ENCODE results near the gene SEMA5B. TPM values are rescaled to one million over a fixed set of nuclear protein-coding genes. Genes with fewer than 3 reads are reported as not detected.

SEMA5B gene
- total and polyA plus RNA-seq, 7 experiments from 2014 or later, result 0.19 to 0.51 (median 0.24) TPM; not detected in 4

GRCh38 chr3:122862381-122862780 is 165.2 kb downstream of the SEMA5B start:
- Histone ChIP-seq H3K9me3 (ENCODE audit: control insufficient read depth in 2 of 3, low read length in 3 of 3) (no peaks in the 10 kb centered on the region), H3K36me3 (ENCODE audit: control insufficient read depth in 2 of 3, insufficient read depth in 3 of 3, low read length in 3 of 3) (peaks cover 0 to 10% (median 5%) of the 10 kb centered on the region in 3 experiments), H3K27ac (ENCODE audit: low read depth, low read length) (no peak overlapping the region), H3K4me3 (ENCODE audit: low read length) (no peak overlapping the region), H3K27me3 (ENCODE audit: control insufficient read depth in 2 of 2, insufficient read depth in 2 of 2, low read length in 2 of 2) (no peaks in the 10 kb centered on the region), H3K4me1 (ENCODE audit: control insufficient read depth in 2 of 2, insufficient read depth in 2 of 2, low read length in 2 of 2) (no peaks in the 10 kb centered on the region)
- CTCF ChIA-PET, result no interaction called here
- H3K36me3 Mint-ChIP-seq, result peaks cover 0 to 40% (median 13%) of the 10 kb centered on the region in 5 donors
- no peaks in the 10 kb centered on the region for H3K4me1 Mint-ChIP-seq
- H3K27me3 Mint-ChIP-seq, result no peaks in the 10 kb centered on the region
- no peaks in the 10 kb centered on the region for H3K9me3 Mint-ChIP-seq
- no peak overlapping the region for H3K27ac Mint-ChIP-seq
- intact Hi-C loops (cut with micrococcal nuclease), result loop anchor here in 1 of 2 donors (10.0 kb wide), 1 partner anchor 108 kb away; no protein-coding TSS in a partner anchor
- no peak for DNase-seq
- no peak overlapping the region for H3K4me3 Mint-ChIP-seq
- POLR2A ChIA-PET, result no interaction called here
- no peak for ATAC-seq

Other genes with a start within 250 kb of the SEMA5B start
- gene HSPBAP1, start 233.9 kb downstream of the SEMA5B start, total RNA-seq, result 10 to 100 TPM in 4 of 5 experiments, 1 to 10 TPM in 1; 9.0 to 31.5 (median 23.3) TPM
- 10 to 100 TPM in 1 of 2 donors, 1 to 10 TPM in 1; 7.1 to 11.1 TPM for gene HSPBAP1, start 233.9 kb downstream of the SEMA5B start, polyA plus RNA-seq
- gene SLC49A4, start 232.7 kb downstream of the SEMA5B start, total RNA-seq, result 10 to 100 TPM in 1 of 5 experiments, 1 to 10 TPM in 4; 2.8 to 12.9 (median 8.4) TPM
- gene SLC49A4, start 232.7 kb downstream of the SEMA5B start, polyA plus RNA-seq, result 1 to 10 TPM; 1.9 to 2.1 TPM
- gene PDIA5, start 39.3 kb upstream of the SEMA5B start, total RNA-seq, result 10 to 100 TPM in 1 of 5 experiments, 1 to 10 TPM in 4; 4.0 to 21.7 (median 6.3) TPM
- gene PDIA5, start 39.3 kb upstream of the SEMA5B start, polyA plus RNA-seq, result 1 to 10 TPM; 3.4 to 5.3 TPM
- 10 to 100 TPM; 15.0 to 20.1 (median 17.1) TPM for gene SEC22A, start 174.2 kb upstream of the SEMA5B start, total RNA-seq
- 10 to 100 TPM; 14.0 to 15.4 TPM for gene SEC22A, start 174.2 kb upstream of the SEMA5B start, polyA plus RNA-seq

Data from naive thymus-derived CD4-positive, alpha-beta T cell (primary cell).